OCI-LY3 (cell line): ENCODE results near the gene GM2A.

Experiments used
- EZH2phosphoT487 ChIP-seq: fragments of 200-600 bp; shearing (Covaris generic); IDR thresholded peaks from 2 replicates; pipeline ENCODE4 v1.6.1; 2018; ENCODE audit warnings: antibody characterized with exemption, mixed run types, low read depth
- TF ChIP-seq, protein P1 (sequence below): fragments of 200-600, 300-600 bp; sonication (generic); IDR thresholded peaks from 2 replicates; pipeline ENCODE4 v1.5.1; 2014; ENCODE audit warnings: antibody characterized with exemption, low read length, low read depth

DNA sequence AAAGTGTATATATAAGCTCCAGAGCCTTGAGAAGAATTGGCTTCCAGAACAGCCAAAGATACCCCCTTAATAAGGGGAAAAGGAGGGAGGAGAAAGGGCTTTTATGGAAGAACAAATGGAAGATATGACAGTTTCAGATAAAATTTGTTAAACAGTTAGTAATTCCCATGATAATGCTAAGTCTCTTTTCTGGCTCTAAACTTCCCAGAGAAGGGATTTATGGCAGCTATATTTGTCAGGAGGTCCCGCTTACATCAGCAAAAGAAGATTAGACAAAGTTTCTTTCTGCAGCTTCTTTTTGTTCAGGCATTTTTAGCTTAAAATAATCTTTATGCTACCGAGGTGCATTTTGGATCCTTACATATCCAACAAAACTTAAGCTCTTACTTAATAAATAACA lies 64.9 kb downstream of the GM2A start:
- TF ChIP-seq, protein P1, sequence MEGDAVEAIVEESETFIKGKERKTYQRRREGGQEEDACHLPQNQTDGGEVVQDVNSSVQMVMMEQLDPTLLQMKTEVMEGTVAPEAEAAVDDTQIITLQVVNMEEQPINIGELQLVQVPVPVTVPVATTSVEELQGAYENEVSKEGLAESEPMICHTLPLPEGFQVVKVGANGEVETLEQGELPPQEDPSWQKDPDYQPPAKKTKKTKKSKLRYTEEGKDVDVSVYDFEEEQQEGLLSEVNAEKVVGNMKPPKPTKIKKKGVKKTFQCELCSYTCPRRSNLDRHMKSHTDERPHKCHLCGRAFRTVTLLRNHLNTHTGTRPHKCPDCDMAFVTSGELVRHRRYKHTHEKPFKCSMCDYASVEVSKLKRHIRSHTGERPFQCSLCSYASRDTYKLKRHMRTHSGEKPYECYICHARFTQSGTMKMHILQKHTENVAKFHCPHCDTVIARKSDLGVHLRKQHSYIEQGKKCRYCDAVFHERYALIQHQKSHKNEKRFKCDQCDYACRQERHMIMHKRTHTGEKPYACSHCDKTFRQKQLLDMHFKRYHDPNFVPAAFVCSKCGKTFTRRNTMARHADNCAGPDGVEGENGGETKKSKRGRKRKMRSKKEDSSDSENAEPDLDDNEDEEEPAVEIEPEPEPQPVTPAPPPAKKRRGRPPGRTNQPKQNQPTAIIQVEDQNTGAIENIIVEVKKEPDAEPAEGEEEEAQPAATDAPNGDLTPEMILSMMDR, result no peak
- TF ChIP-seq EZH2phosphoT487, result no peak
